Daoy (cell line): ENCODE results near the gene FILIP1. TPM values are rescaled to one million over a fixed set of nuclear protein-coding genes. Genes with fewer than 3 reads are reported as not detected.
A peak's percentile ranks its signal among the peaks of the same experiment; 100 is the strongest.
"Not testable (repeated sequence)": the region's sequence is repeated elsewhere in the genome, so short reads cannot be mapped to it uniquely, and the experiment has no call there.

Experiments
- DNase-seq: peaks from one replicate; pipeline ENCODE4 v3.0.0-alpha.2; 2015; ENCODE audit warnings: low read depth
- total RNA-seq: library from RNA; depleted of rRNA; stranded (reverse); fragments of >200 nt; shearing (Covaris generic); gene quantifications from 2 replicates; pipeline ENCODE4 v1.2.3, GENCODE V29; 2014

The FILIP1 gene
- total RNA-seq, 1 experiment from 2014 or later = 0.40 TPM

GRCh38 chr6:75422024-75422639, 71.5 kb downstream of the FILIP1 start:
- no peak for DNase-seq

- DNase-seq = no peak
Observed at GRCh38 chr6:75421316-75422023, 72.1 kb downstream of the FILIP1 start.

- no peak for DNase-seq
Observed at GRCh38 chr6:75419980-75420379, 73.6 kb downstream of the FILIP1 start.

GRCh38 chr6:75419416-75419815, 74.2 kb downstream of the FILIP1 start:
- DNase-seq = no peak

GRCh38 chr6:75418233-75418632, 75.4 kb downstream of the FILIP1 start:
- DNase-seq = peak; percentile 27

GRCh38 chr6:75416443-75416842, 77.2 kb downstream of the FILIP1 start:
- no peak for DNase-seq

- DNase-seq = no peak
Observed at GRCh38 chr6:75415804-75416203, 77.8 kb downstream of the FILIP1 start.

- DNase-seq = no peak
Observed at GRCh38 chr6:75414445-75415021, 79.1 kb downstream of the FILIP1 start.

- peak; percentile 20 for DNase-seq
Observed at GRCh38 chr6:75412969-75413662, 80.5 kb downstream of the FILIP1 start.

- DNase-seq = not testable (repeated sequence)
Observed at GRCh38 chr6:75410564-75410963, 83.0 kb downstream of the FILIP1 start.

GRCh38 chr6:75409928-75410327, 83.7 kb downstream of the FILIP1 start:
- DNase-seq = peak; percentile 70

GRCh38 chr6:75409286-75409685, 84.3 kb downstream of the FILIP1 start:
- peak; percentile 26 for DNase-seq

GRCh38 chr6:75403563-75404080, 90.0 kb downstream of the FILIP1 start:
- DNase-seq = no peak

- DNase-seq = peak; percentile 75
Observed at GRCh38 chr6:75402296-75402695, 91.3 kb downstream of the FILIP1 start.

- DNase-seq = no peak
Observed at GRCh38 chr6:75397656-75398465, 95.7 kb downstream of the FILIP1 start.

- DNase-seq = no peak
Observed at GRCh38 chr6:75397171-75397570, 96.4 kb downstream of the FILIP1 start.

GRCh38 chr6:75396005-75396800, 97.4 kb downstream of the FILIP1 start:
- no peak for DNase-seq

- no peak for DNase-seq
Observed at GRCh38 chr6:75393806-75394205, 99.8 kb downstream of the FILIP1 start.

GRCh38 chr6:75391276-75391675, 102.3 kb downstream of the FILIP1 start:
- no peak for DNase-seq

- peak; percentile 28 for DNase-seq
Observed at GRCh38 chr6:75386050-75386770, 107.4 kb downstream of the FILIP1 start.
